ENCODE results near the gene ZDHHC11. TPM values are rescaled to one million over a fixed set of nuclear protein-coding genes. Genes with fewer than 3 reads are reported as not detected.
"Not testable (repeated sequence)": the region's sequence is repeated elsewhere in the genome, so short reads cannot be mapped to it uniquely, and the experiment has no call there.

ZDHHC11 gene
- total RNA-seq, 1 donor from 2014 or later = 47.6 TPM

DNA sequence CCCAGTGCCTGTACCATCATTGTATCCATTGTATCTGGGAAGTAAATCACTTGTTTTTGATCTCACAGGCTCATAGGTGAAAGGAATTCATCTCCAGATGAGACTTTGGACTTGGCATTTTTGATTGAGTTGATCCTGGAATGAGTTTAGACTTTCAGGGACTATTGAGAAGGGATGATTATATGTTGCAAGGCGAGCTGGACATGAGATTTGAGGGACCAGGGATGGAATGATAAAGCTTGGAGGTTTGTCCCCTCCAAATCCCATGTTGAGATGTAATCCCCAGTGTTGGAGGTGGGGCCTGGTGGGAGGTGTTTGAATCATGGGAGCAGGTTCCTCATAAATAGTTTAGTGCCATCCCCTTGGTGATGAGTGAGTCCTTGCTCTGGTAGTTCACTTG is 55.8 kb downstream of the ZDHHC11 start:
- Mint-ChIP-seq H3K9me3 (ENCODE audit: low read depth) (peaks cover 40% of the 10 kb centered on the region), H3K36me3 (ENCODE audit: insufficient read depth) (peaks cover 33% of the 10 kb centered on the region)
- H3K4me1 Mint-ChIP-seq (ENCODE audit: low read depth); DNase-seq (ENCODE audit: low spot score, unreplicated experiment); H3K4me3 Mint-ChIP-seq (ENCODE audit: low read depth); H3K27ac Mint-ChIP-seq; H3K27me3 Mint-ChIP-seq: not testable (repeated sequence)

DNA sequence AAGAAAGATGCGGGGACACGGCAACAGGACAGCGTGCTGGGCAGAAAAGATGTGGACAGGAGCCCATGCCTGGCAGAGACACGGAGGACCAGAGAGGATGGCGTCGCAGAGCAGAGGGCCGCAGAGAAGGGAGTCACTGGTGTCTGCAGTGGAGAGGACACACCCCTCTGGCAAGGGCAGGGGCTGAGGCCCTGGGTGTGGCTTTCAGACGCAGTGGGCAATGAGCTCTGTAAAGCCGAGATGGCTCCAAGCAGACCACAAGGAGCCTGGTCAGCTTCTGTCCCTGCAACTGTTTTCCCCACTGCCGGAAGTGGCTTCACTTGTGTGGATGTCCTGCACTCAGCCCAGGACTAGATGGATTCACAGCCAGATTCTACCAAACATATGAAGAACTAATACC is 62.1 kb downstream of the ZDHHC11 start:
- peaks cover 31% of the 10 kb centered on the region for H3K36me3 Mint-ChIP-seq (ENCODE audit: insufficient read depth)

DNA sequence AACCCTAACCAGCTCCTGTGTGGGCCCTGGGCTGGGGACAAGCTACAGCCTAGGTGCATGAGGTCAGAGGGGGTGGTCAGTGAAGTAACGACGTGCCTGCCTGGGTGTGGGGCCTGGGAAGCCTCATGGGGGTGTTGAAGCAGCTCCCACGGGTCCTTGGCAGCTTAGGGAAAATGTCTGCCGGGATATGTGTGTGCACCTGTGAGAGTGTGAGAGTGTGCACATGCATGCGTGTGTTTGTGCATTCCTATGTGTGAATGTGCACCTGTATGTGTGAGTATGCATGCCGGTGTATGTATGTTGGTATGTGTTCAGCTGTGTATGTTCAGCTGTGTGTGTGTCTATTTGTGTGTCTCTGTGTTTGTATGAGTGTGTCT is 62.9 kb downstream of the ZDHHC11 start:
- not testable (repeated sequence) for H3K27ac Mint-ChIP-seq; H3K27me3 Mint-ChIP-seq; H3K4me1 Mint-ChIP-seq (ENCODE audit: low read depth); DNase-seq (ENCODE audit: low spot score, unreplicated experiment); H3K4me3 Mint-ChIP-seq (ENCODE audit: low read depth)
- Mint-ChIP-seq H3K9me3 (ENCODE audit: low read depth) (peaks cover 37% of the 10 kb centered on the region), H3K36me3 (ENCODE audit: insufficient read depth) (peaks cover 26% of the 10 kb centered on the region)

More for the DNA sequence above, 62.1 kb downstream of the ZDHHC11 start:
- H3K27ac Mint-ChIP-seq = peak overlapping the region; percentile 67
- peaks cover 46% of the 10 kb centered on the region for H3K9me3 Mint-ChIP-seq (ENCODE audit: low read depth)
- not testable (repeated sequence) for H3K27me3 Mint-ChIP-seq; H3K4me1 Mint-ChIP-seq (ENCODE audit: low read depth); H3K4me3 Mint-ChIP-seq (ENCODE audit: low read depth); DNase-seq (ENCODE audit: low spot score, unreplicated experiment)

DNA sequence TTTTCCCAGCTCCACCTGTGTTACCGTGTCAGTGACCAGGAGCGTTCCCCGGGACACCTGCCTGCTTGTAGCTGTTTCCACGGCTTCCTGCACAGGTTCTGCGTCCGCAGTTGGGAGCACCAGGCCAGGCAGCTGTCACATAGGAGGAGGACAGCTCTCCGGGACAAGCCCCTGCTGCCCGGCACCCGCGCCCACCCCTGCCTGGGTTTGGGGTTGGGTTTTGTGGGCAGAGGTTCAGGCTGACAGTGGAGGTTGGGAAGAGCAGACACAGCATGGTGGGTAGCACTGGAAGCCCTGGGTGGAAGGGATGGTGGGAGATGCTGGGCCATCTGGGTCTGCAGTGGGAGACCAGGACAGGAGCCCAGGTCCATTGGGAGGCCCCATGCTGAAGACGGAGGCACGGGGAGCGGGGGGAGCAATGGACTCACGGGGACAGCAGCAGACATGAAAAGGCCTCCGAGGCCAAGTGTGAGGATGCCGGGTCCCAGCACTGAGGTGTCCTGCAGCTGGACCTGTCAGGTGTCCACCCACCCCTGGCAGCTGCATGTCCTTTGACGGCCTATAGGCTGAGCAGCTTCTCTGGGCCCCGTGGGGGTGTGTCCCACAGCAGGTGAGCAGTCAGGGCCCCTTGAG is 63.4 kb downstream of the ZDHHC11 start:
- not testable (repeated sequence) for DNase-seq (ENCODE audit: low spot score, unreplicated experiment); H3K27me3 Mint-ChIP-seq; H3K4me3 Mint-ChIP-seq (ENCODE audit: low read depth); H3K4me1 Mint-ChIP-seq (ENCODE audit: low read depth); H3K27ac Mint-ChIP-seq
- Mint-ChIP-seq H3K9me3 (ENCODE audit: low read depth) (peaks cover 34% of the 10 kb centered on the region), H3K36me3 (ENCODE audit: insufficient read depth) (peaks cover 26% of the 10 kb centered on the region)

DNA sequence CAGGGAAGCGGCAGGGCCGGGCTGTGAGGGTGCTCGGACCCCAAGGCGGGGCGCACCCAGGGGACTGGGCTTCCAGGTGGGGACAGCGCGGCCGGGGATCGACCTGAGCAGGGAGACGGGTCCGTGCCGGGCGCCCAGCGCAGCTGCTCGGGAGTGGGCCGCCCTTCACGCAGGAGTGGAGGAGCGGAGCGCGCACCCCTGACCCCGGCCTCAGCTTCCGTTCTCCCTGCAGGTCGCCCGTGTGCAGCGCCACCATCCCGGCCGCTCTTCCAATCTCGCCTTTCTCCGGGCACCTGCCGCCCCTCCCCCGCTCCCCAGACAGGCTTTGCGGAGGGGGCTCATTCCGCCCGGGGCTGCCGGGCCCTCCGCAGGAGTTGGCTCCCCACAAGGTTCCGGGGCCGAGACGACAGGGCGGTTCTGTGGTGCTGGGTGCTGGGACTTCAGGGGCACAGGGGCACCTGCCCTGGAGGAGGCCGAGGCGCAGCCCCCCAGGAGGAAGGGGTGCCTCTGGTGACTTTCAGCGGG is 65.5 kb downstream of the ZDHHC11 start:
- H3K27me3 Mint-ChIP-seq; H3K4me1 Mint-ChIP-seq (ENCODE audit: low read depth); DNase-seq (ENCODE audit: low spot score, unreplicated experiment); H3K27ac Mint-ChIP-seq: not testable (repeated sequence)
- Mint-ChIP-seq H3K9me3 (ENCODE audit: low read depth) (peaks cover 17% of the 10 kb centered on the region), H3K4me3 (ENCODE audit: low read depth) (peak overlapping the region; percentile 73), H3K36me3 (ENCODE audit: insufficient read depth) (peaks cover 17% of the 10 kb centered on the region)

DNA sequence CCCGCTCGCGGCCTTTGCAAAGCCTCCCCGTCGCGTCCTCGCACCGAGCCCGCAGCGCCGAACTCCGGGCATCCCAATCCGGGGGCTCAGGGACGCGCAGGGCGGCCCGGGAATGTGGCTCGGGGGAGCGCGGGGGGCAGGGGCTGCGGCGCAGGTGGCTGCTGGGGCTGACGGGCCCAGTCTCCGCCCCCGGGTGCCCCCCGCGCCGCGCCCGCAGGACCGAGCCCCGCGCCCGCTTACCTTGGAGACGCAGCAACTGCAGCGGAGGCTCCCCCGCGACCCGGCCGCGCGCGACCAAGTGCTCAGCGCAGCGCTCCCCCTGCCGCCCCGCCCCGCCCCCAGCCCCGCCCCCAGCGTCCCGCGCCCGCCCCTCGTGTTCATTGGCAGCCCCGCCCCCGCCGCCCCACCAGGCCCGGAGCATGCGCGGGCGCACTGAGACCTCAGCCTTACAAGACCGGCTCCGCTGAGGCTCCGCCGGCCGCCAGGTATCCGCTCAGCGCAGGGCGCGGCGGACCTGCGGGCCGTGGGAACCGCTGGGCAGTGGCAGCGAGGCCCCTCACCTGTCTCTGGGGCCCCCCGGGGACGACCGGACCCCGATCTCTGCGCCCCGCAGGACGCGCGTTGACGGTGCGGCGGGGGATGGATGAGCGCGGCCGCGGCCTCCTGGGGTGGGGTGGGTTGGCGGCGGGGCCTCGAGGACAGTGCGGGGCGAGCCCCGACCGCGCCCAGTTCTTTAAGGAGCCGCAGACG is 66.2 kb downstream of the ZDHHC11 start, which contains the start of gene ZDHHC11B:
TSS of gene ZDHHC11B (minus strand) at position 302 of the 750 bp plus-strand sequence. CDS start 17,810 bp downstream, outside the sequence.
- not testable (repeated sequence) for H3K27me3 Mint-ChIP-seq; H3K4me1 Mint-ChIP-seq (ENCODE audit: low read depth); H3K27ac Mint-ChIP-seq
- DNase-seq (ENCODE audit: low spot score, unreplicated experiment) = peak; percentile 82
- Mint-ChIP-seq H3K9me3 (ENCODE audit: low read depth) (peaks cover 11% of the 10 kb centered on the region), H3K4me3 (ENCODE audit: low read depth) (peak within 1 kb of the TSS; percentile 73), H3K36me3 (ENCODE audit: insufficient read depth) (peaks cover 12% of the 10 kb centered on the region)

DNA sequence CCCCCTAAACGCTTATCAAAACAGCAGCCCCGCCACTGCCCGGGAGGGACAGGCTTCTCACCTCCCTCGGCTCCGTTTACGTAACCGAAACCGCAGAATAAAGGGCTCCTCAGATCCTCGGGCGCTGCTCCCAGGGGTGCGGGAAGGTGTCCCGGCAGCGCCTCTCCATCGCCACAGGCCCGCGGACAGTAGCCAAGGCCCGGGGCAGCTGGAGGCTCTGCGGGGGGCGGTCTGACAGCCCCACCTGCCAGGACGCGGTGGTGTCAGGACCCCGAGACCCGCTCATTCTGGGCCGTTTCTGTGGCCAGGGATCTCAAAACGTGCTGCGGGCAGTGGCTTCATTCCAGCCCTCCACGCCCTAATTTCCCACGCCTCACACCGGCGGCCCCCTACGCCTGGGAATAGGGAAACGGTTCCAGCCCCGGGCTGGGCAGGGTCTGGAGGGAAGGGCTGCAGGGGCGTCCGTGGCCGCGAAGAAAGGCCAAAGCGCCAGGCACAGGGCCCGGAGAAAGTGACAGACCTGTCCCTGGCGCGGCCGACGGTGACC is 66.8 kb downstream of the ZDHHC11 start:
- not testable (repeated sequence) for H3K27me3 Mint-ChIP-seq; H3K36me3 Mint-ChIP-seq (ENCODE audit: insufficient read depth); H3K27ac Mint-ChIP-seq; DNase-seq (ENCODE audit: low spot score, unreplicated experiment); H3K9me3 Mint-ChIP-seq (ENCODE audit: low read depth); H3K4me1 Mint-ChIP-seq (ENCODE audit: low read depth)
- H3K4me3 Mint-ChIP-seq (ENCODE audit: low read depth) = peak overlapping the region; percentile 38

DNA sequence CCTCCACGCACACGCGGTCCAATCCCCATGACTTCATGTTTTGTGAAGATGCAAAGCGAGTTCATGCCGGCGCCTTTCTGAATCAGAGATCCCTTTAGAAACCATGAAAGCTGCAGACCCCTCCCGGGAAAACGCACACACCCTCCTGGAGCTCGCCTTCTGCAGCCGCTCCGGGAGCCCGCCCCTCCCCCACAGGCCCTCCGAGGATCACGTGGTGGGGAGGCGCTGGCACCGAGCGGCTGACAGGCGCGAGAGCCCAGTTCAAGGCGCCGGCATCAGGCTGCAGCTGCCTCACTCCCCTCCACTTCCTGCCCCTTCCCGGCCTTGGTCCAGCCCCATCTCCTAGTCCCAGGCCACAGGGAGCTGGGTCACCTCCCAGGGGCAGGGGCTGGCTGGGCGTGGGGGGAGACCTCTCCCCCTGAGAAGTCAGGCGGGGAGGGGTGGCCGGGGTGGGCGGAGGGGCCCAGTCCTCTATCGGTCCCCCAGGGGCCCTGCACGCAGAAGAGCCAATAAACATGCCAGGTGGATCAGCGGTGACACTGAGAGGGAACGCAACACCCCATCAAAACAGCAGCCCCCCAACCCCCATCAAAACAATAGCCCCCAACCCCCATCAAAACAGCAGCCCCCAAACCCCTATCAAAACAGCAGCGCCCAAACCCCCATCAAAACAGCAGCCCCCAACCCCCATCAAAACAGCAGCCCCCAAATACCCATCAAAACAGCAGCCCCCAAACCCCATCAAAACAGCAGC is 67.6 kb downstream of the ZDHHC11 start:
- H3K27ac Mint-ChIP-seq; H3K36me3 Mint-ChIP-seq (ENCODE audit: insufficient read depth); DNase-seq (ENCODE audit: low spot score, unreplicated experiment); H3K4me1 Mint-ChIP-seq (ENCODE audit: low read depth); H3K4me3 Mint-ChIP-seq (ENCODE audit: low read depth); H3K27me3 Mint-ChIP-seq; H3K9me3 Mint-ChIP-seq (ENCODE audit: low read depth): not testable (repeated sequence)

DNA sequence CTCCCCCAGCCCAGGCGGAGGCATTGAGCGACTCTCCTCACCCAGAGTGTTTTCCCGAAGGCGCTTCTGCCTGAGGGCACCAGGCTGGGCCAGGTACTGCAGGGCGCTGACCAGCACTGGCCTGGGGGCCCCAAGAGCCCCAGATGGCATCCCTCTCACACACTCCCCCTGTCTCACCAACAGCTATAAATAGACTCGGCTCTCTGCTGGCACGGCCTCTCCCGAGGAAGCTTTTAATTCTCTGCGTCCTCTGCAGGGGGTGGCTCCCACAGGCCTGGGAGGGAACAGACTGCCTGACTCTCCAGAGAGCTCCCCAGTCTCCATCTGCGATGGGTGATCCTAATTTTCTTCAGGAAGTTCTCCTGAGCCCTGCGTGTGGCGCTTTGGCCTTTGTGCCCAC is 68.4 kb downstream of the ZDHHC11 start:
- H3K36me3 Mint-ChIP-seq (ENCODE audit: insufficient read depth); H3K9me3 Mint-ChIP-seq (ENCODE audit: low read depth); DNase-seq (ENCODE audit: low spot score, unreplicated experiment); H3K27ac Mint-ChIP-seq; H3K4me3 Mint-ChIP-seq (ENCODE audit: low read depth); H3K27me3 Mint-ChIP-seq; H3K4me1 Mint-ChIP-seq (ENCODE audit: low read depth): not testable (repeated sequence)

DNA sequence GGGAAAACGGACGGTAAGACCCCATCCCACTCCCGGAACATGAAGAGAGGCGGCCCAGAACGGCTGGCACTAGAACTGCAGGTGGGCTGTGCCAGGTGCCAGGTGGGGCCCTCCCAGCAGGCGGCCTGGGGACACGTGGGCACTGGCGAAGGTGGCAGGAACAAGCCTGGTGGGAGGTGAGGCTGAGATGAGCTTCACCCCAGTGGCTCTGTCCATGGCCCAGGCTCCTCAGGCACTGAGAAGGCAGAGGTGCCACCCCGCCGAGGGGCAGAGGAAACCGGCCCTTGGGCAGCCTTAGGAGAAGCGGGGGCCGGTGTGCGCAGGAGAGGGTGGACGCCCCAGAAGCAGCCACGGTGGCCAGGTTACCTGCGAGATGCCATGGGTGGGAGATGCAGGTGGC is 70.2 kb downstream of the ZDHHC11 start:
- not testable (repeated sequence) for H3K4me1 Mint-ChIP-seq (ENCODE audit: low read depth); H3K36me3 Mint-ChIP-seq (ENCODE audit: insufficient read depth); H3K27ac Mint-ChIP-seq; H3K4me3 Mint-ChIP-seq (ENCODE audit: low read depth); H3K9me3 Mint-ChIP-seq (ENCODE audit: low read depth); H3K27me3 Mint-ChIP-seq
- peak; percentile 12 for DNase-seq (ENCODE audit: low spot score, unreplicated experiment)

DNA sequence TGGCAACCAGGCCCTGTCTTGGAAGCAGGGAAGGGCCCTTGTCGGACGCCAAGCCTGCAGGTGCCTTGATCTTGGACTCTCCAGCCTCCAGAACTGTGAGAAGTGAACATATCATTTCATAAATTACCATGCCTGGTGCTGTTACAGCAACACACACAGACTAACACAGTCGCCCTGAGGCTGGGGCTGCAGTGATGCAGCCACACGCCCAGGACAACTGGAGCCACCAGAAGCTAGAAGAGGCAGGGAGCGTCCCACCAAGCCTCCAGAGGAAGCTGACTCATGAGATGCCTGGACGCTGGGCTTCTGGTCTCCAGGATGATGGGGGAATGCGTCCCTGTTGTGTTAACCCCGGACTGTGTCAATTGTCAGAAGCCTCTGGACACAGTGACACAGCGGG is 71.8 kb downstream of the ZDHHC11 start:
- H3K36me3 Mint-ChIP-seq (ENCODE audit: insufficient read depth); H3K27ac Mint-ChIP-seq; H3K4me1 Mint-ChIP-seq (ENCODE audit: low read depth); H3K9me3 Mint-ChIP-seq (ENCODE audit: low read depth); DNase-seq (ENCODE audit: low spot score, unreplicated experiment); H3K4me3 Mint-ChIP-seq (ENCODE audit: low read depth); H3K27me3 Mint-ChIP-seq: not testable (repeated sequence)

DNA sequence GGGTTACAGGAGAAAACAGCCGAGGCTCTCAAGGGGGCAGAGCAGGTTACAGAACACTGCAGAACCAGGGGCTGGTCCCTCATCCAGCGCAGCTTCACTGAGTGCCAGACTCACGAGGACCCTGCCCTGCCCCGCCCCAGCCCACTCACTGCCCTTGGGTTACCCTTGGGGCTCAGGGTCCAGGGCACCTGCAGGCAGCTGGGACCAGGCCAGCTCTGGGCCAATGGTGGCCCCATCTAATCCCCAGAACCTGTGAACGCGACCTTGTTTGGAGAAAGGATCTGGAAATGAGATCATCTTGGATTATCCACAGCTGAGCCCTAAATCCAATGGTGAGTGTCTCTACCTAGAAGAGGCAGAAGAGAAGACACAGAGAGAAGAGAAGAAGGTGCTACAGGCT is 72.4 kb downstream of the ZDHHC11 start:
- H3K4me1 Mint-ChIP-seq (ENCODE audit: low read depth); H3K27me3 Mint-ChIP-seq; H3K27ac Mint-ChIP-seq; DNase-seq (ENCODE audit: low spot score, unreplicated experiment); H3K9me3 Mint-ChIP-seq (ENCODE audit: low read depth); H3K4me3 Mint-ChIP-seq (ENCODE audit: low read depth); H3K36me3 Mint-ChIP-seq (ENCODE audit: insufficient read depth): not testable (repeated sequence)
